Tibial nerve (tissue), 4 donors: ENCODE data around the gene FGD2.

ENCODE experiments used
- EP300 ChIP-seq, 2 donors: sonication (generic); formaldehyde crosslinking; IDR thresholded peaks; one replicate each; pipeline ENCODE4 v1.6.1; 2017; ENCODE audit warnings: antibody characterized with exemption in 2 of 2, mild to moderate bottlenecking in 1 of 2
- TF ChIP-seq, protein P1 (sequence below), 5 experiments: fragments of 200-600 bp in 3 of 5; fragments of 450-650 bp in 2 of 5; sonication (generic) in 3 of 5; IDR thresholded peaks; one replicate each; pipeline ENCODE4 v1.5.1; 2016 to 2019; ENCODE audit warnings: antibody characterized with exemption in 5 of 5, mild to moderate bottlenecking in 3 of 5, moderate library complexity in 2 of 5

- TF ChIP-seq, protein P1, sequence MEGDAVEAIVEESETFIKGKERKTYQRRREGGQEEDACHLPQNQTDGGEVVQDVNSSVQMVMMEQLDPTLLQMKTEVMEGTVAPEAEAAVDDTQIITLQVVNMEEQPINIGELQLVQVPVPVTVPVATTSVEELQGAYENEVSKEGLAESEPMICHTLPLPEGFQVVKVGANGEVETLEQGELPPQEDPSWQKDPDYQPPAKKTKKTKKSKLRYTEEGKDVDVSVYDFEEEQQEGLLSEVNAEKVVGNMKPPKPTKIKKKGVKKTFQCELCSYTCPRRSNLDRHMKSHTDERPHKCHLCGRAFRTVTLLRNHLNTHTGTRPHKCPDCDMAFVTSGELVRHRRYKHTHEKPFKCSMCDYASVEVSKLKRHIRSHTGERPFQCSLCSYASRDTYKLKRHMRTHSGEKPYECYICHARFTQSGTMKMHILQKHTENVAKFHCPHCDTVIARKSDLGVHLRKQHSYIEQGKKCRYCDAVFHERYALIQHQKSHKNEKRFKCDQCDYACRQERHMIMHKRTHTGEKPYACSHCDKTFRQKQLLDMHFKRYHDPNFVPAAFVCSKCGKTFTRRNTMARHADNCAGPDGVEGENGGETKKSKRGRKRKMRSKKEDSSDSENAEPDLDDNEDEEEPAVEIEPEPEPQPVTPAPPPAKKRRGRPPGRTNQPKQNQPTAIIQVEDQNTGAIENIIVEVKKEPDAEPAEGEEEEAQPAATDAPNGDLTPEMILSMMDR (IDR thresholded peaks at IDR 0.05) = no peak
- TF ChIP-seq EP300 (IDR thresholded peaks at IDR 0.05) = no peak
Observed at GRCh38 chr6:36983538-36983937, 21.9 kb upstream of the FGD2 start.
